ENCODE data around the gene BACE1.

BACE1 gene

DNA sequence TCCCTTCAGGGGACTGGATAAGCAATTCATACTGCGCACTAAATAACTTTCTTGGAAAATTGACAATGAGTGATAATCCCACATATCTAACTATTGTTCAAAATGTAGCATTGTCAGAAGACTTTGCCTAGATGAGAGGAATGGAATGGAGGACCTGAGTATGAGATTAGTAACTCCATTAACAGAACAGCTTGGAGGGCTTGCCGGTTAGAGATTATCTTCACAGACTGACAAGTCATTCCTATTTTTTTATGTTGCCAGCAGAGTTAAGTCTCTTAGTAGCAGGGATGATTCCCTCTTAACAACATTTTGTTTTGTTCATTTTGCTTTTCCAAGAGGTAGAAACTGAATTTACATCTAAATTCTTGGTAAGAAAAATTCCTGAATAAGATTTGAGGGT, 32.0 kb downstream of the BACE1 start:
- Histone ChIP-seq H3K4me1 (no peaks in the 10 kb centered on the region; the same call in 1 of the 2 replicates), H3K9me3 (no peaks in the 10 kb centered on the region), H3K4me3 (ENCODE audit: low read depth, low read length) (no peak overlapping the region), H3K27me3 (no peaks in the 10 kb centered on the region), H3K36me3 (peaks cover 39% of the 10 kb centered on the region)
- no peak for DNase-seq
- TF ChIP-seq, protein P1, sequence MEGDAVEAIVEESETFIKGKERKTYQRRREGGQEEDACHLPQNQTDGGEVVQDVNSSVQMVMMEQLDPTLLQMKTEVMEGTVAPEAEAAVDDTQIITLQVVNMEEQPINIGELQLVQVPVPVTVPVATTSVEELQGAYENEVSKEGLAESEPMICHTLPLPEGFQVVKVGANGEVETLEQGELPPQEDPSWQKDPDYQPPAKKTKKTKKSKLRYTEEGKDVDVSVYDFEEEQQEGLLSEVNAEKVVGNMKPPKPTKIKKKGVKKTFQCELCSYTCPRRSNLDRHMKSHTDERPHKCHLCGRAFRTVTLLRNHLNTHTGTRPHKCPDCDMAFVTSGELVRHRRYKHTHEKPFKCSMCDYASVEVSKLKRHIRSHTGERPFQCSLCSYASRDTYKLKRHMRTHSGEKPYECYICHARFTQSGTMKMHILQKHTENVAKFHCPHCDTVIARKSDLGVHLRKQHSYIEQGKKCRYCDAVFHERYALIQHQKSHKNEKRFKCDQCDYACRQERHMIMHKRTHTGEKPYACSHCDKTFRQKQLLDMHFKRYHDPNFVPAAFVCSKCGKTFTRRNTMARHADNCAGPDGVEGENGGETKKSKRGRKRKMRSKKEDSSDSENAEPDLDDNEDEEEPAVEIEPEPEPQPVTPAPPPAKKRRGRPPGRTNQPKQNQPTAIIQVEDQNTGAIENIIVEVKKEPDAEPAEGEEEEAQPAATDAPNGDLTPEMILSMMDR (IDR thresholded peaks at IDR 0.05; ENCODE audit: low read depth, low read length): no peak

DNA sequence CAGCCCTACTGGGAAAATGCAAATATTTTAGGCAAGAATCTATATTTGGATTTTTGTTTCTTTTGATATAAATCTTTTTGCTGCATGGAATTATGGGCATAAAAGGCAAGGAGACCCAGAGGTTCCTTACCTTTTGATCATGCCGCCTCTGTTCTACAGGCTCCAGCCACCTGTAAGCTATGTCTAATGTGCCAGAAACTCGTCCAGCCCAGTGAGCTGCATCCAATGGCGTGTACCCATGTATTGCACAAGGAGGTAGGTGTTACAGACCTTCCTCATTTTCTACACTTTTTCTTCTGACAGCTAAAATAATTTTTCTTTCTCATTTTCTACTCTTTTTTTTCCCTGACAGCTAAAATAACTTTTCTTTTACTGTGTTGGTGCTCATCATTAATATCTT, 33.1 kb downstream of the BACE1 start:
- Histone ChIP-seq H3K4me3 (ENCODE audit: low read depth, low read length) (no peak overlapping the region), H3K36me3 (peaks cover 39% of the 10 kb centered on the region), H3K9me3 (no peaks in the 10 kb centered on the region), H3K4me1 (no peaks in the 10 kb centered on the region; the same call in 1 of the 2 replicates), H3K27me3 (no peaks in the 10 kb centered on the region)
- no peak for DNase-seq
- TF ChIP-seq, protein P1 (IDR thresholded peaks at IDR 0.05; ENCODE audit: low read depth, low read length): no peak

DNA sequence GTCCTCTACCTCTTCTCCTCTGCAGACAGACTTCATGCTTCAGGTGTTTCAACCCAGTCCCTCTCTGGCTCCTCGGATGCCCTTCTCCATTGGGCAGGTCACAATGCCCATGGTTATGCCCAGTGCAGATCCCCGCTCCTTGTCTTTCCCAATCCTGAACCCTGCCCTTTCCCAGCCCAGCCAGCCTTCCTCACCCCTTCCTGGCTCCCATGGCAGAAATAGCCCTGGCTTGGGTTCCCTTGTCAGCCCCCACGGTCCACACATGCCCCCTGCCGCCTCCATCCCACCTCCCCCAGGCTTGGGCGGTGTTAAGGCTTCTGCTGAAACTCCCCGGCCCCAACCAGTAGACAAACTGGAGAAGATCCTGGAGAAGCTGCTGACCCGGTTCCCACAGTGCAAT, 34.2 kb downstream of the BACE1 start:
- H3K9me3 ChIP-seq: no peaks in the 10 kb centered on the region
- DNase-seq: no peak
- no peak overlapping the region for H3K4me3 ChIP-seq (ENCODE audit: low read depth, low read length)
- H3K36me3 ChIP-seq: peaks cover 39% of the 10 kb centered on the region
- H3K4me1 ChIP-seq: no peaks in the 10 kb centered on the region; the same call in 1 of the 2 replicates
- TF ChIP-seq, protein P1 (IDR thresholded peaks at IDR 0.05; ENCODE audit: low read depth, low read length): no peak
- no peaks in the 10 kb centered on the region for H3K27me3 ChIP-seq

DNA sequence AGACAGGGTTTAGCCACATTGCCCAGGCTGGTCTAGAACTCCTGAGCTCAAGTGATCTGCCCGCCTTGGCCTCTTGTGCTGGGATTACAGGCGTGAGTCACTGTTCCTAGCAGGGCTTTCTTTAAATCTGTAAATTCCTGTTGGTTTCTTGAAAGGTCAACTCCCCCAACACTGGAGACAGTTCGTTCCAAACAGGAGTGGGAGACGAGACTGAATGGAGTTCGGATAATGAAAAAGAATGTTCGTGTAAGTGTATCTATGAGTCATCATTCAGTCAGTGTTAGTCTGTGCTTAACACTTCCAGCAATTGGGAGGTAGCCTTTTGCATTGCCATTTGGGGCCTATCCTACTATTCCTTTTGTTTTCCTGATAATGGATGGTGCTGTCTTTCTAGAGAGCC, 34.9 kb downstream of the BACE1 start:
- no peaks in the 10 kb centered on the region; the same call in 1 of the 2 replicates for H3K4me1 ChIP-seq
- TF ChIP-seq, protein P1 (IDR thresholded peaks at IDR 0.05; ENCODE audit: low read depth, low read length): no peak
- H3K27me3 ChIP-seq: no peaks in the 10 kb centered on the region
- no peak overlapping the region for H3K4me3 ChIP-seq (ENCODE audit: low read depth, low read length)
- H3K36me3 ChIP-seq: peaks cover 36% of the 10 kb centered on the region
- DNase-seq: no peak
- no peaks in the 10 kb centered on the region for H3K9me3 ChIP-seq

DNA sequence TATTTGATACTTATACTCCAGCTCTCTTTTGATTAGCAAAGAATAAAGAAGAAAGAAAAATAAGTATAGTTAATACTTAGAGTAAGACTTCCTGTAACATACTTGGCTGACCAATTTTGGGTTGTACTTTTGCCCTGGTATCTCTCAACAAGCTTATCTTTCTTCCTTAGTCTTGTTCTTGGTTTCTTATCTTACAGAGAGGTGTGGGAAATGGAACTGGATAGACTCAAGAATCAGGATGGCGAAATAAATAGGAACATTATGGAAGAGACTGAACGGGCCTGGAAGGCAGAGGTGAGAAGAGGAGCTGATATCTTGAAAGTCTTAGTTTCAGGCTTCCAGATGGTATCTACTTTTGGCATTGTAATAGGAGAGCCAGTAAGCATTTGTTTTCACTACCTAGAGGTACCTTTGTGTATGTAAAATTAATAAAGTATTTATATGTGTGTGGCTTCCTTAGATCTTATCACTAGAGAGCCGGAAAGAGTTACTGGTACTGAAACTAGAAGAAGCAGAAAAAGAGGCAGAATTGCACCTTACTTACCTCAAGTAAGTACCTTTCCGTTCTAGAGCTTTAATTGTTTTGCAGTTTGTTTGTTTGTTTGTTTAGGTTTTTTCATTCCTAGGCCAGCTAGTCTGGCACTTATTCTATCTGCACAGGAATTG, 36.2 kb downstream of the BACE1 start:
- Histone ChIP-seq H3K27me3 (no peaks in the 10 kb centered on the region), H3K4me1 (no peaks in the 10 kb centered on the region), H3K36me3 (peaks cover 32% of the 10 kb centered on the region), H3K9me3 (no peaks in the 10 kb centered on the region), H3K4me3 (ENCODE audit: low read depth, low read length) (no peak overlapping the region)
- TF ChIP-seq, protein P1 (IDR thresholded peaks at IDR 0.05; ENCODE audit: low read depth, low read length): no peak
- DNase-seq: no peak

DNA sequence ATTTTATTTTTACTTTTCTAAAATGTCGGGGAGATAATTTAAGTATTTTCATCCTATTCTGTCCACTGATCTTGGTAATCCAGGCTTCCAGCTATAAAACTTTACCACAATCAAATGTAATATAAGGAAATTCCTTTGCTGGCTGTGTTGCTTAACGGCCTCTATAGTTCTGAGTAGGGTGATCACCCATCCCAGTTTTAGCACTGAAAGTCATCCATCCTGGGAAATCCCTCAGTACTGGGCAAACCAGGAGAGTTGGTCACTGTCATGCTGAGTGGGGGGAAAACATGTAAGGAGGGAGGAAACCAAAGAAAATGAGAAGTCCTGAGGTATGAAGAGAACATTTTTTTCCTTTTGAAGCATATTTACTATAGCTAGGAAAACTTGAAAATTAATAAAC, 37.7 kb downstream of the BACE1 start:
- H3K27me3 ChIP-seq: no peaks in the 10 kb centered on the region
- DNase-seq: no peak
- peaks cover 23% of the 10 kb centered on the region for H3K36me3 ChIP-seq
- no peaks in the 10 kb centered on the region for H3K9me3 ChIP-seq
- no peak overlapping the region for H3K4me3 ChIP-seq (ENCODE audit: low read depth, low read length)
- H3K4me1 ChIP-seq: no peaks in the 10 kb centered on the region
- TF ChIP-seq, protein P1 (IDR thresholded peaks at IDR 0.05; ENCODE audit: low read depth, low read length): no peak

All from BE2C (cell line).